DMS53 treated with DMSO at 0.1 percent for 48 hours (cell line): Measurements from ENCODE around the gene TBXT.
"Not testable (repeated sequence)": the region's sequence is repeated elsewhere in the genome, so short reads cannot be mapped to it uniquely, and the experiment has no call there.

Experiments used
- DNase-seq: peaks from one replicate; lab custom pipeline; 2025; ENCODE audit not compliant: unreplicated experiment; lab: John Stamatoyannopoulos, UW

Gene TBXT

DNA sequence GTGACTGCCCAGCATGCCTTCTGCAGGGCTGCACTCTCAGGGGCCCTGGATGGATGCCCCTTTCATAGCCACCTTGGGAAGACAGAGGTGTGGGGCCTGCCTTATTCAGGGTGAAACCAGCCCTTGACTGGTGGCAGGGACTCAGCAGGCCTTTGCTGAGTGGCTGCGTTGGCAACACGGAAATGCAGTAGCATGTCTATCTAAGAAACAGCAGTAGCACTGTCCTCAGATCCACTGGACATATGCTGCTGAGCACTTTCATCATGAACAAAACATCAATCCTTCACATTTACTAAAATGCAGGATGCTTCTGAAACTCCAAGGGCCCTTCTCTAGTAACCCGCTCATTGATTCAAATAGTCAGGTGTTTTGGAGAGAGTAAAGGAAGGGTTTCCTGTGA, 4.9 kb upstream of the TBXT start:
- DNase-seq = no peak

DNA sequence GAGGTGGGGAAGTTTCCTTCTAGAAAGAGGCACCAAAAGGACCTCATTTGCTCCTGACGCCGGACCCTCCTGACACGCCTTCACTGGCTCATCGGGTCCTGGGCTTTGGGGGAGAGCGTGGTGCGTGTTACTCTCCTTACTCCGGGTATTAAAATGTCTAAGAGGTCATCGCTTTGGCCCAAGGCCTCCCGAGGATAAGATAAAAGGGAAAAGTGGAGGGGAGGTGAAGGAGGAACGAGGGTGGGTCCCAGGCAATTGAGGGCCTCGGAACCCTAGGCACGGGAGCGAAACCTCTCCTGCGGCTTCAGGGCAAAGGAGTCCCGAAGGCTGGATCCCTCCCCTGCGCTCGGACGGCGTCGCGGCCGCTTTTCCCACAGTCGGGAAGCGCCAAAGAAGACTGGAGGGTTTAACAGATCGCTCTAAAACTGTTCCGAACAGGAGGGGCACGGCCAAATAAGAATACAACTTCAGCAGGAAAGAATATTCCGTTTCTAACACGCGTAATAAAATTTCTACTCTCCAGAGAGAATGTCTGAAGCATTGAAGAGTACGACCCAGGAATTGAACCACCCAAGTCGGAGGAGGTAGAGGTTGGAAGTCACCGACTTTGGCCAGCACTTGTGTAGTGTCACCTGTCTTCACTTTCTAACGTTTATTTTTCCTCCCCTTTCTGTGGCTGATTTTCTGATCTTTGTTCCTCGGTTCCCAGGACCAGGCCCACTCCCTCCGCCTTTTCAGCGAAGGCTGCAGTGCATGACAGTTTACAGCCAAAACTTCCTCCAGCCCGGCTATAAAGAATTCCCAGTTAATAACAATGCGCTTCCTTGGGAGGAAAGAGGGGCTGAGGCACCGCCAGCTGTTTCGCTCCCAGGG, 2.1 kb upstream of the TBXT start:
- no peak for DNase-seq

DNA sequence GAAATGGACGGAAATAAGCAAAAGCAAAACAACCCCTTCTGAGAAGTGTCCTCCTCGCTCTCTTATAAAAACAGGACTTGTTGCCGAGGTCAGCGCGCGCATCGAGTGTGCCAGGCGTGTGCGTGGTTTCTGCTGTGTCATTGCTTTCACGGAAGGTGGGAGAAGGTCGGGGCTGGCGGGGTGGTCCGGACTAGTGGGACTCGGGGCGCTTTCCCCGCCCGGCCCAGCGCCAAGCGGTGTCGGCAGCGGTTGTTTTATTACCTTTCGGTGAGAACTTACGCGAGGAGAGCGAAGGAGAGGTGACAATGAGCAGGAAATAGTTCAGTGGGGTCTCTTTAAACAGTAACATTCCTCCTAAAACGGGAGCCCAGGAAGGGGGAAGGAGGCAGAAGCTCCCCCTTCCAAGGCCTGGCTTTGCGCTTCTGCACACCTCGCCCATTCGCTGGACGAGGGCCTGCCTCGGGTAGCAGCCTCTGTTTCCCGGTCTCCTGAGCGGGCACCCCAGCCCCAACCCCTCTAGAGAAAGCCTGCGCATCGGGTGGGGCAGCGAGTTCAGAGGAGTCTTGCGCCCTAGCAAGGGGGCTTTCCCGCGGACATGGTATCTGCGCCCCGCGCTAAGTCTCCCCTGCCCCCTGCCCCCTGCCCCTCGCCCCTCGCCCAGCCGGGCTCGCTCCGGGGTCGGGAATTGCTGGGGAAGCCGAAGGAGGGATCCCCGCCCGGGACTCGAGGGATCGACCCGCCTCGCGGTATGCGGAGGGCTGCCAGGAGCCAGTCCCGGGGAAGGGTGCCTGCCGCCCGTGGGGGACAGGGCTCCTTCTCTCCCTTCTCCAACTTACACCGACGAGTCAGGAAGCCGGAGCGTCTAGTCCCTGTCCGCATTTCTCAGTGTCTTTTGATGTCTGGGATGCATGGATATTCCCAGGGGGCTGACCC, 1.2 kb upstream of the TBXT start:
- no peak for DNase-seq

DNA sequence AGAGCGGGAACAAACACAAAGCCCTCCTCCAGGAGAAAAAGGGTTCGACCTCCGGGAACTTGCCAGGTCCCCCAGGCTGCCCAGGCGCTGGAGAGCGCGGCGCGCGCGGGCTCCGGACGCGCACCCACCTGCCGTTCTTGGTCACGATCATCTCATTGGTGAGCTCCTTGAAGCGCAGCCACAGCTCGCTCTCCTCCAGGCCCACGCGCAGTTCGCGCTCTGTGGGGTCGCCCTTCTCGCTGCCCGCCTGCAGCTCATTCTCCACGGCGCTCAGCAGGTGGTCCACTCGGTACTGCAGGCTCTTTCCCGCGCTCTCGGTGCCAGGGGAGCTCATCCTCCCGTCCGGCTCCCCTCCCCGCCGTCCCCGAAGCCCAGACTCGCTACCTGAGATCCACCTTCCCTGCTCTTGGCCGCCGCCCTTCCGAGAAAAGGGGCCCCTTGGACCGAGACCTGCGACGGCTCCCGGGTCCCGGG, 356 bp downstream of the TBXT start:
- no peak for DNase-seq

DNA sequence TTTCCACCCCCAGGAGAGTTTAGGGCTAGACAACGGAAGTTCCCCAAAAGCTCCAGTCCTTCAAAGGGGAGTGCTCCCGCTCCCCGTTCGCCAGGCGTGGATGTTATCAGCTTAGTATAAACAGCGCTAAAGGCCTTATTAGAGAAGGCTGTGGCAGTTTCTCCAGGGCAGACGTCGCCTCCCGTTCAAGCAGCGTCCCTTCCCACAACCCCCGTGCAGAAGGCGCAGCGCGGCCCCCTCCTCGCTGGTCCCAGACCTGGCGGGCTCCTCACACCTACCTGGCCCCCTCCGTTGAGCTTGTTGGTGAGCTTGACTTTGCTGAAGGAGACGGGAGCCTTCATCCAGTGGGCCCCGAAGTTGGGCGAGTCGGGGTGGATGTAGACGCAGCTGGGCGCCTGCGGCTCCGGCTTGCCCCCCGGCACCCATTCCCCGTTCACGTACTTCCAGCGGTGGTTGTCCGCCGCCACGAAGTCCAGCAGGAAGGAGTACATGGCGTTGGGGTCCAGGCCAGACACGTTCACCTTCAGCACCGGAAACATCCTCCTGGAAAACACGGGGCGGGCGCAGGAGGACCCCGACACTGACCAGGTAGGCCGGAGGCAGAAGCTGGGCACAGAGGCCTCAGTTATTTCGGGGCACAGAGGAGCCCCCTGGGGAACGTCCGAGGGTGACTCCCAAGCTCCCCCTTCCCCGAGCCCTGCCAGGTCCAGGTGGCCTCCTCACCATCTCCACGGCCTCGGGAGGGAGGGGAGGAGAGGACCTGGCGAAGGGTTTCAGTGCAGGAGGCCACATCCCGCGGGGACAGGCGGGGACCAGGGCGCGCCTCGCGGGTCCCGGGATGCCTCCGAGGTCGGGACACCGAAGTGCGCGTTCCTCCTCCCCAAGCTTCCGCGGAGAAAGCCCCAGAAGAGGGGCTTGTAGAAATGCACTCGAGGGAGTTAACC, 1.1 kb downstream of the TBXT start:
- DNase-seq = no peak

GRCh38 chr6:166165558-166166313, 1.9 kb downstream of the TBXT start:
- DNase-seq = no peak

DNA sequence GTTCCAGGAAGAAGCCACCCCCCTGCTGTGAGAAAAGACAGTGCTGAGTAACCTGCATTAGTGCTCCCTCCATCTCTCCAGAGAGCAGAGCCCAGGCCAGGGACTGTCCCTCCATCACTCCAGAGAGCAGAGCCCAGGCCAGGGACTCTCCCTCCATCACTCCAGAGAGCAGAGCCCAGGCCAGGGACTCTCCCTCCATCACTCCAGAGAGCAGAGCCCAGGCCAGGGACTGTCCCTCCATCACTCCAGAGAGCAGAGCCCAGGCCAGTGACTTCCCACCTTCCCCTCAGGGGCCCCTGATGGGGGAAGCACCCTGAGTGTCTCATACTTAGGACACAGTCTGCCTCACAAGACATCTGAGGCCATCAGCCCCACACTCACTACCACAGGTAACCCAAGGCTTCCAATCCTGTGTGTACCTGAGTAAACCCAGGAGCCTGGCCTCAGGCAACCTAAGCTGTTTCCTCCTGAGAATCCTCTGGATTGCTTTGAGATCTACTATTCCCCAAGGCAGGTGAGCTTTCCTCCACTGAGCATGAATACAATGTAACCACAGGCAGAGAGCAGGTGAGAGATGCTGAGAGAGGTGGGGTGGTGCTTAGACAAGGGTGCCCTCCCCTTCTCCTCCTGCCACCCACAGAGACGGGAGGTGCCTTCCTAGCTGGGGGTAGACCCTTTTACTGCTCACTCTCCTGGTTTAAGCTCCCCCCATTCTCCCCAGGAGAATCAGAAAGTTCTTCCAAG, 4.9 kb downstream of the TBXT start:
- no peak for DNase-seq

GRCh38 chr6:166157930-166158617, 9.6 kb downstream of the TBXT start:
- DNase-seq = no peak

DNA sequence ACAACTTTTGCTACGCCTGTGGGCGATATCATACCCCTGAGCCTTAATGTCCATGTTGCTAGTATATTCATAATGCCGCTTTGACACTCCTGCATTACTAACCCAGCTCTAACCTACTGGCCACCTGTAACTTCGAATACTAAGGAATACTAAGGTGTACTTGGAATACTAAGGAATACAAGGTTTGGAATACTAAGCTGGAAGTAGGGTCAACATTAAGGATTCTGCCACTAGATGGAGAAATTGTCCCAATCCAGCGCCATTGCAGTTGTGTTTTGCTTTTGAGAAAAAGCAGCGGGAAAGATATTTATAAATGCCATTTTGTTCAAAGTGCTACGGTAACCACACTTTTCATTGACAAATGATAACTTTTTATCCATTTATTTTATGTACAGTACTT, 10.7 kb downstream of the TBXT start:
- no peak for DNase-seq

GRCh38 chr6:166153966-166154365, 13.7 kb downstream of the TBXT start:
- no peak for DNase-seq

DNA sequence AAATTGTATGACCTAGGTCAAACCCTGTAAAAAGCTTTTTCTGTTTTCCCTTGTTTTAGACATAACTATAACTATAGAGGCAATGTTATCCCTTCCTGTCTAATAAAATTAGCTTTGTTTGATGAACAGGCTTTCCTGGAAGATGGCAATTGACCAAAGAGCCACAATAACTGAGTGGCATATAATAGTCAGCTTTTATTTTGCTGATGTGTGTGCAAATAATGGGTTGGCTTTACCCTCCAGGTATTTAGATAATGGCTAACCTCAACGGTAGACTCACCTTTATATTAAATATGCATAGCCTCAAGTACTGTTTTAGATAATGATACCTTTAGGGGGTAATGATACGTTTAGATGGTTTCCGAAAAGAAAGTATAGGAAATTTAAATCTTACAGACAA, 15.0 kb downstream of the TBXT start:
- DNase-seq = no peak

- DNase-seq = no peak
These were observed 15.9 kb downstream of the TBXT start for GRCh38 chr6:166151798-166152197.

DNA sequence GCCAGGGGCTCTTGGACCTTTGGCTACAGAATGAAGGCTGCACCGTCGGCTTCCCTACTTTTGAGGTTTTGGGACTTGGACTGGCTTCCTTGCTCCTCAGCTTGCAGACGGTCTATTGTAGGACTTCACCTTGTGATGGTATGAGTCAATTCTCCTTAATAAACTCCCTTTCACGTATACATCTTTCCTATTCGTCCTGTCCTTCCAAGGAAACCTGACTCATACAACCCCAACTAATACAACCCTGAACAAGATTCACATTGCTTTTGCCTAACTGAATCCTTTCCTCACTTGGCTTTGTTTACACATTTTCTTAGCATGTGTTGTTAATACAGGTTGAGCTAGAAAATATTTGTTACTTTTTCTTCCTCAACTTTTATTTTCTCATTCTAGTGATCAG, 21.9 kb downstream of the TBXT start:
- DNase-seq = no peak

DNA sequence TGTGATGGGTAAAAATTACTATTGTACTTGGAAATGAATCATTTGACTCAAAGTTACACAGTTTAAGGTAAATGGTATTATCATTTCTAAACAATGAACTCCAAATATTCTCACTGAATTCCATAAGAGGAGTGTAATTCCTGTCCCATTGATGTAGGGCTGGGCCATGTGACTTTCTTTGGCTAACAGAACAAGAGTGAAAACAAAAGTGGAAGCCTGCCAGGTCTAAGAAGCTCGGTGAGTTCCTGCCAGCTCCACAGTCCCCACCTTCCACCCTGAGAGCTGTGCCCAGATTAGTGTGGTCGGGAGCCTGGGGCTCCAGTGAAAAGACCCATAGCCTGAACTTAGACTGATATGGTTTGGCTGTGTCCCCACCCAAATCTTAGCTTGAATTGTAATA, 24.6 kb downstream of the TBXT start:
- DNase-seq = no peak

- DNase-seq = no peak
These were observed 39.8 kb downstream of the TBXT start for GRCh38 chr6:166127624-166128472.

DNA sequence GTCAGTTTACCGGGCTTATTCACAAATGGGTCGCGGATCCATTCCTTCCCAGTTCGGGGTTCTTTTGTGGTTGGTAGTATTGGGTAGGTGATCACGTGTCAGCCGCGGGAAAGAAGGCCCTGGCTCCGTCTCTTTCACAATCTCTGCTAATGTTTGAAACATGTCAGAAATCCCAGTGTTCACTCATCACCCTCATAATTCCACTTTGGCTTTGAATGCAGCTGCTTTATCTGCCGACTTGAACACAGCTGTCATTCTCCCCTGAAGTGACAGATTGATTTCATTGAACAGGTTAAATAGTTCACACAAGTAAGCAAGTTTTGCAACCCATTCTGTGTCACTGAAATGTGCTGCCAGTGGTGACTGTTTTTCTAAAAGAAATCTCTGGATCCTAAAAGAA, 44.5 kb downstream of the TBXT start:
- DNase-seq = not testable (repeated sequence)

DNA sequence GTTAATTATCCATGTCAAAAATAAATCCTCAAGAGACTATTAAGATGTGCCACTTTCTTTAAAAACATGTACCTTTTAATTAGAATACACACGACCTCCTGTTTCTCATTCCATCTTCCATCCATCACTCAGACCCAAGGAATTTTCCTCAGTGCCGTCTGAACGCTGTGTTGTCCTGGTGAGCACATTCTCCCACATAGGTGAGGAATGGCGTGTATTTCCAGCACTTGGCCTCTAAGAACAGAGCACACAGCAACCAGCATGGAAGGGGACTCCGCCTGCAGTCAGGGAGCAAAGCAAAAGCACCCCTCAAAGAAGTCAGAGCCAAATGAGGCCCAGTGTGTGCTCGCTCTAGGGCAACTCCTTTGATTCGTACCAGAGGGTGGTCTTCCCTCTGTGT, 45.9 kb downstream of the TBXT start:
- no peak for DNase-seq
